Measurements from ENCODE around the gene CDC42BPA. TPM values are rescaled to one million over a fixed set of nuclear protein-coding genes. Genes with fewer than 3 reads are reported as not detected.

The CDC42BPA gene
- polyA plus RNA-seq, 1 of the 3 experiments (the other 2 are of a cell fraction), result 6.8 TPM

DNA sequence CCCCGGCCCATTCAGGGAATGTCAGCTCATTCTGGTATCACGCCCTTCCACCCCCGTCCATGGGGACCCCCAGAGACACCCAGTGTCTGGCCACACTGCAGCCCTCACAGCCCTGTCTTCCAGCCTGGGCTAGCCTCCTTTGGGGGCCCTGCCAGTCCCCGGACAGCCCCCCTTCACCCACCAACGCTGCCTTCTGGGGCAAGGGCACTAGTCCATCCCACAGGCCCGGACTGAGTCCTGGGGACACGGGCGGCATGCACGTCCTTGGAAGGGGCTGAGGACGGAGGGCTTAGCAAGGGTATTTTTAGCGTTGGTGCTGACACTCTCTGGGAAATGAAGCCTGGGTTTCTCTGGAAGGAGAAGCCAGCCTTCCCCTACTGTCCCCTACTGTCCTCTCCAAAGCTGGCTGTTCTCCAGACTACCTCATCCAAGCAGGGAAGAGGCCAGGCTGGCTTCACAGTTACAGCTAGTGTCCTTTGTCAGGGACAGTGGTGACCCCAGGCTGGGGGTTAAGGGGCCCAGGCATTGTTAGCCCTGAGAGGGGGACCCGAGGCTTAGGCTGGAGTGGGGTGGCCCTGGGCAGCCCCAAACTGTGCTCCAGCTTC is 338.7 kb downstream of the CDC42BPA start:
- WGBS (ENCODE audit: low lambda C conversion rate), result 60% methylated on average over 1 of the region's 12 CpGs
- H3K36me3 ChIP-seq (replicated peaks in 1 of 2; ENCODE audit: control insufficient read depth in 1 of 2, insufficient read depth in 2 of 2, low read length in 1 of 2), result no peaks in the 10 kb centered on the region
- no peaks in the 10 kb centered on the region for H3K27me3 ChIP-seq (ENCODE audit: insufficient read depth)
- no peak overlapping the region for H3K27ac ChIP-seq (ENCODE audit: low read depth in 2 of 2, low read length in 1 of 2)
- no peak overlapping the region for H3K9ac ChIP-seq
- H3F3A ChIP-seq (replicated peaks; ENCODE audit: insufficient read depth), result no peaks in the 10 kb centered on the region
- H3K4me1 ChIP-seq (ENCODE audit: control insufficient read depth in 1 of 2, insufficient read depth in 2 of 2, low read depth in 1 of 2, low read length in 1 of 2), result peaks cover 0 to 19% of the 10 kb centered on the region in 2 experiments; a peak in 1 of 4 replicates
- no peaks in the 10 kb centered on the region for H3K79me2 ChIP-seq (ENCODE audit: insufficient read depth)
- ChIA-PET POLR2A (no interaction called here), CTCF (interaction anchor here (0.6 kb wide), 1 partner anchor 466 kb away, joined by 3 read pairs; no protein-coding TSS in a partner anchor)
- no peaks in the 10 kb centered on the region for H3K9me2 ChIP-seq
- no peaks in the 10 kb centered on the region for H3K9me3 ChIP-seq
- no peak for DNase-seq
- TF ChIP-seq EP300 (IDR thresholded peaks at IDR 0.05; ENCODE audit: borderline replicate concordance in 1 of 2, low read depth in 1 of 2, low read length in 1 of 2) (no peak), NFIC (IDR thresholded peaks at IDR 0.05; ENCODE audit: borderline replicate concordance) (no peak), ELF1 (IDR thresholded peaks at IDR 0.05) (no peak), CHD2 (IDR thresholded peaks at IDR 0.05; ENCODE audit: low read length, partially characterized antibody) (no peak), RFX5 (IDR thresholded peaks at IDR 0.05; ENCODE audit: low read length) (no peak), FOSL2 (IDR thresholded peaks at IDR 0.05; ENCODE audit: borderline replicate concordance, low read depth) (no peak), RCOR1 (IDR thresholded peaks at IDR 0.05; ENCODE audit: low read length) (no peak), FOXM1 (IDR thresholded peaks at IDR 0.05; ENCODE audit: low read depth) (no peak), TCF12 (IDR thresholded peaks at IDR 0.05) (no peak), SMC3 (IDR thresholded peaks at IDR 0.05; ENCODE audit: low read depth, low read length) (no peak), GATA2 (CRISPR knock-in tag; IDR thresholded peaks at IDR 0.05) (no peak), YY1 (IDR thresholded peaks at IDR 0.05; ENCODE audit: low read depth) (no peak)
- TF ChIP-seq, protein P1, sequence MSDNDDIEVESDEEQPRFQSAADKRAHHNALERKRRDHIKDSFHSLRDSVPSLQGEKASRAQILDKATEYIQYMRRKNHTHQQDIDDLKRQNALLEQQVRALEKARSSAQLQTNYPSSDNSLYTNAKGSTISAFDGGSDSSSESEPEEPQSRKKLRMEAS (IDR thresholded peaks at IDR 0.05; ENCODE audit: low read depth), result no peak
- TF ChIP-seq, protein P2, sequence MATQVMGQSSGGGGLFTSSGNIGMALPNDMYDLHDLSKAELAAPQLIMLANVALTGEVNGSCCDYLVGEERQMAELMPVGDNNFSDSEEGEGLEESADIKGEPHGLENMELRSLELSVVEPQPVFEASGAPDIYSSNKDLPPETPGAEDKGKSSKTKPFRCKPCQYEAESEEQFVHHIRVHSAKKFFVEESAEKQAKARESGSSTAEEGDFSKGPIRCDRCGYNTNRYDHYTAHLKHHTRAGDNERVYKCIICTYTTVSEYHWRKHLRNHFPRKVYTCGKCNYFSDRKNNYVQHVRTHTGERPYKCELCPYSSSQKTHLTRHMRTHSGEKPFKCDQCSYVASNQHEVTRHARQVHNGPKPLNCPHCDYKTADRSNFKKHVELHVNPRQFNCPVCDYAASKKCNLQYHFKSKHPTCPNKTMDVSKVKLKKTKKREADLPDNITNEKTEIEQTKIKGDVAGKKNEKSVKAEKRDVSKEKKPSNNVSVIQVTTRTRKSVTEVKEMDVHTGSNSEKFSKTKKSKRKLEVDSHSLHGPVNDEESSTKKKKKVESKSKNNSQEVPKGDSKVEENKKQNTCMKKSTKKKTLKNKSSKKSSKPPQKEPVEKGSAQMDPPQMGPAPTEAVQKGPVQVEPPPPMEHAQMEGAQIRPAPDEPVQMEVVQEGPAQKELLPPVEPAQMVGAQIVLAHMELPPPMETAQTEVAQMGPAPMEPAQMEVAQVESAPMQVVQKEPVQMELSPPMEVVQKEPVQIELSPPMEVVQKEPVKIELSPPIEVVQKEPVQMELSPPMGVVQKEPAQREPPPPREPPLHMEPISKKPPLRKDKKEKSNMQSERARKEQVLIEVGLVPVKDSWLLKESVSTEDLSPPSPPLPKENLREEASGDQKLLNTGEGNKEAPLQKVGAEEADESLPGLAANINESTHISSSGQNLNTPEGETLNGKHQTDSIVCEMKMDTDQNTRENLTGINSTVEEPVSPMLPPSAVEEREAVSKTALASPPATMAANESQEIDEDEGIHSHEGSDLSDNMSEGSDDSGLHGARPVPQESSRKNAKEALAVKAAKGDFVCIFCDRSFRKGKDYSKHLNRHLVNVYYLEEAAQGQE (IDR thresholded peaks at IDR 0.05; ENCODE audit: low read depth, low read length), result no peak
- H2AFZ ChIP-seq (ENCODE audit: low read depth), result no peak overlapping the region
- no peaks in the 10 kb centered on the region for H4K20me1 ChIP-seq (ENCODE audit: insufficient read depth)
- H3K4me2 ChIP-seq, result no peak overlapping the region
- H3K4me3 ChIP-seq (ENCODE audit: low read depth in 2 of 2, low read length in 1 of 2), result no peak overlapping the region

DNA sequence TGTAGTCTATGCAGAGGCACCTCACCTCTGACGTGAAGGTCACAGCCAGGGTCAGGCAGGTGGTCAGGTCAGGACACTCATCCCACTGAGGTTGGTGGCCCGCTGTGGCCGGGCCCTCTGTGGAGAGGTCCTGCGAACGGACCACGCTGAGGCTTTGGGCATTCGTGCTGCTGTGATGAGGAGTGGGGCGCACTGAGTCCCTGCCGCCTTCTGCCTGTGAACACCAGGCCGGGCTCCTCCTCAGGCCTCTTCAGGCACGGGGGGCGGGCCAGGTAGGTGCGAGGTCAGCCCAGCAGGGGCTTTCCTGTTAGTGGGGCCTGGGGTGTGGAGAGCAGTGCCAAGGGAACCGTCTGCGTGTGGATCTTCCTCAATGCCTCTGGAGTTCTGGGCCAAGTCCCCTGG is 339.2 kb downstream of the CDC42BPA start:
- Histone ChIP-seq H4K20me1 (ENCODE audit: insufficient read depth) (no peaks in the 10 kb centered on the region), H3K9me2 (no peaks in the 10 kb centered on the region), H3K4me3 (ENCODE audit: low read depth in 2 of 2, low read length in 1 of 2) (no peak overlapping the region), H3K4me1 (ENCODE audit: control insufficient read depth in 1 of 2, insufficient read depth in 2 of 2, low read depth in 1 of 2, low read length in 1 of 2) (peaks cover 0 to 24% of the 10 kb centered on the region in 2 experiments; a peak in 1 of 4 replicates), H3K4me2 (no peak overlapping the region), H3K9me3 (no peaks in the 10 kb centered on the region), H3K79me2 (ENCODE audit: insufficient read depth) (no peaks in the 10 kb centered on the region), H3K36me3 (replicated peaks in 1 of 2; ENCODE audit: control insufficient read depth in 1 of 2, insufficient read depth in 2 of 2, low read length in 1 of 2) (no peaks in the 10 kb centered on the region), H3K27me3 (ENCODE audit: insufficient read depth) (no peaks in the 10 kb centered on the region), H2AFZ (ENCODE audit: low read depth) (no peak overlapping the region), H3K27ac (ENCODE audit: low read depth in 2 of 2, low read length in 1 of 2) (no peak overlapping the region), H3F3A (replicated peaks; ENCODE audit: insufficient read depth) (no peaks in the 10 kb centered on the region), H3K9ac (no peak overlapping the region)
- DNase-seq, result no peak
- POLR2A ChIA-PET, result no interaction called here
- TF ChIP-seq CHD2 (IDR thresholded peaks at IDR 0.05; ENCODE audit: low read length, partially characterized antibody) (no peak), FOXM1 (IDR thresholded peaks at IDR 0.05; ENCODE audit: low read depth) (no peak), ELF1 (IDR thresholded peaks at IDR 0.05) (no peak), JUND (IDR thresholded peaks at IDR 0.05) (no peak), RAD21 (IDR thresholded peaks at IDR 0.05; ENCODE audit: low read length) (no peak)
- TF ChIP-seq, protein P3, sequence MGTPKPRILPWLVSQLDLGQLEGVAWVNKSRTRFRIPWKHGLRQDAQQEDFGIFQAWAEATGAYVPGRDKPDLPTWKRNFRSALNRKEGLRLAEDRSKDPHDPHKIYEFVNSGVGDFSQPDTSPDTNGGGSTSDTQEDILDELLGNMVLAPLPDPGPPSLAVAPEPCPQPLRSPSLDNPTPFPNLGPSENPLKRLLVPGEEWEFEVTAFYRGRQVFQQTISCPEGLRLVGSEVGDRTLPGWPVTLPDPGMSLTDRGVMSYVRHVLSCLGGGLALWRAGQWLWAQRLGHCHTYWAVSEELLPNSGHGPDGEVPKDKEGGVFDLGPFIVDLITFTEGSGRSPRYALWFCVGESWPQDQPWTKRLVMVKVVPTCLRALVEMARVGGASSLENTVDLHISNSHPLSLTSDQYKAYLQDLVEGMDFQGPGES (IDR thresholded peaks at IDR 0.05; ENCODE audit: low read depth, low read length), result no peak
- TF ChIP-seq, protein P4, sequence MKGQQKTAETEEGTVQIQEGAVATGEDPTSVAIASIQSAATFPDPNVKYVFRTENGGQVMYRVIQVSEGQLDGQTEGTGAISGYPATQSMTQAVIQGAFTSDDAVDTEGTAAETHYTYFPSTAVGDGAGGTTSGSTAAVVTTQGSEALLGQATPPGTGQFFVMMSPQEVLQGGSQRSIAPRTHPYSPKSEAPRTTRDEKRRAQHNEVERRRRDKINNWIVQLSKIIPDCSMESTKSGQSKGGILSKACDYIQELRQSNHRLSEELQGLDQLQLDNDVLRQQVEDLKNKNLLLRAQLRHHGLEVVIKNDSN (IDR thresholded peaks at IDR 0.05; ENCODE audit: borderline replicate concordance, low read depth), result no peak
- TF ChIP-seq, protein P5, sequence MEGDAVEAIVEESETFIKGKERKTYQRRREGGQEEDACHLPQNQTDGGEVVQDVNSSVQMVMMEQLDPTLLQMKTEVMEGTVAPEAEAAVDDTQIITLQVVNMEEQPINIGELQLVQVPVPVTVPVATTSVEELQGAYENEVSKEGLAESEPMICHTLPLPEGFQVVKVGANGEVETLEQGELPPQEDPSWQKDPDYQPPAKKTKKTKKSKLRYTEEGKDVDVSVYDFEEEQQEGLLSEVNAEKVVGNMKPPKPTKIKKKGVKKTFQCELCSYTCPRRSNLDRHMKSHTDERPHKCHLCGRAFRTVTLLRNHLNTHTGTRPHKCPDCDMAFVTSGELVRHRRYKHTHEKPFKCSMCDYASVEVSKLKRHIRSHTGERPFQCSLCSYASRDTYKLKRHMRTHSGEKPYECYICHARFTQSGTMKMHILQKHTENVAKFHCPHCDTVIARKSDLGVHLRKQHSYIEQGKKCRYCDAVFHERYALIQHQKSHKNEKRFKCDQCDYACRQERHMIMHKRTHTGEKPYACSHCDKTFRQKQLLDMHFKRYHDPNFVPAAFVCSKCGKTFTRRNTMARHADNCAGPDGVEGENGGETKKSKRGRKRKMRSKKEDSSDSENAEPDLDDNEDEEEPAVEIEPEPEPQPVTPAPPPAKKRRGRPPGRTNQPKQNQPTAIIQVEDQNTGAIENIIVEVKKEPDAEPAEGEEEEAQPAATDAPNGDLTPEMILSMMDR (IDR thresholded peaks at IDR 0.05), result no peak
- CTCF ChIA-PET, result interaction anchor here (0.6 kb wide), 1 partner anchor 466 kb away, joined by 3 read pairs; no protein-coding TSS in a partner anchor
- WGBS (ENCODE audit: low lambda C conversion rate), result 92% methylated on average over 4 of the region's 15 CpGs
